DOHH2 (cell line): ENCODE data around the gene EVL.

ENCODE experiments used
- H3F3A ChIP-seq: fragments of 200-600 bp; sonication (generic), shearing (Covaris generic); 2 replicates; pipeline ENCODE4 v1.6.0; 2016; ENCODE audit warnings: antibody characterized with exemption, mild to moderate bottlenecking; ENCODE audit not compliant: control insufficient read depth, insufficient read depth
- H3K27ac ChIP-seq: fragments of 200-600 bp; sonication (generic); 2 replicates; pipeline ENCODE4 v1.5.1; 2014; ENCODE audit warnings: low read depth, mild to moderate bottlenecking, low read length, moderate library complexity
- H3K27me3 ChIP-seq: fragments of 200-600 bp; sonication (generic); 2 replicates; pipeline ENCODE4 v1.6.1; 2014; ENCODE audit warnings: mild to moderate bottlenecking, low read length, mixed read lengths; ENCODE audit not compliant: control insufficient read depth
- H3K36me3 ChIP-seq: fragments of 200-600 bp; sonication (generic); 2 replicates; pipeline ENCODE4 v1.6.1; 2014; ENCODE audit warnings: mild to moderate bottlenecking, low read length, moderate library complexity, mixed read lengths; ENCODE audit not compliant: control insufficient read depth
- H3K4me1 ChIP-seq: fragments of 200-600 bp; sonication (generic); 2 replicates; pipeline ENCODE4 v1.6.1; 2014; ENCODE audit warnings: mild to moderate bottlenecking, low read length, mixed read lengths; ENCODE audit not compliant: control insufficient read depth
- H3K4me2 ChIP-seq: fragments of 200-600 bp; sonication (generic); 2 replicates; pipeline ENCODE4 v1.6.0; 2014; ENCODE audit warnings: mild to moderate bottlenecking, low read length, moderate library complexity
- H3K4me3 ChIP-seq: fragments of 200-600 bp; sonication (generic); 2 replicates; pipeline ENCODE4 v1.5.1; 2014; ENCODE audit warnings: mild to moderate bottlenecking, low read length, mixed read lengths
- H3K79me2 ChIP-seq: fragments of 200-600 bp; sonication (generic); 2 replicates; pipeline ENCODE4 v1.6.1; 2014; ENCODE audit warnings: mild to moderate bottlenecking, low read length, mixed read lengths; ENCODE audit not compliant: control insufficient read depth
- H3K9me2 ChIP-seq: fragments of 200-600 bp; sonication (generic); replicated peaks from 2 replicates; pipeline ENCODE4 v1.6.1; 2014; ENCODE audit warnings: mild to moderate bottlenecking, low read length, mixed read lengths; ENCODE audit not compliant: control insufficient read depth
- H3K9me3 ChIP-seq: fragments of 200-600 bp; sonication (generic); 2 replicates; pipeline ENCODE4 v1.6.1; 2014; ENCODE audit warnings: antibody characterized with exemption, low read length, mixed read lengths; ENCODE audit not compliant: control insufficient read depth, insufficient read depth
- H4K20me1 ChIP-seq: fragments of 200-600 bp; sonication (generic); 2 replicates; pipeline ENCODE4 v1.6.0; 2014; ENCODE audit warnings: low read depth, mild to moderate bottlenecking, antibody characterized with exemption, low read length, moderate library complexity; ENCODE audit not compliant: control insufficient read depth, insufficient read depth
- EZH2phosphoT487 ChIP-seq: fragments of 200-600 bp; sonication (generic); IDR thresholded peaks from 2 replicates; pipeline ENCODE4 v1.6.1; 2017; ENCODE audit warnings: borderline replicate concordance, mild to moderate bottlenecking, antibody characterized with exemption, low read length, moderate library complexity, mixed read lengths
- TF ChIP-seq, protein P1 (sequence below): fragments of 200-600 bp; sonication (generic); IDR thresholded peaks from one replicate; pipeline ENCODE4 v1.5.1; 2014; ENCODE audit warnings: antibody characterized with exemption, mild to moderate bottlenecking, low read depth, low read length; ENCODE audit not compliant: poor library complexity, severe bottlenecking

The EVL gene

DNA sequence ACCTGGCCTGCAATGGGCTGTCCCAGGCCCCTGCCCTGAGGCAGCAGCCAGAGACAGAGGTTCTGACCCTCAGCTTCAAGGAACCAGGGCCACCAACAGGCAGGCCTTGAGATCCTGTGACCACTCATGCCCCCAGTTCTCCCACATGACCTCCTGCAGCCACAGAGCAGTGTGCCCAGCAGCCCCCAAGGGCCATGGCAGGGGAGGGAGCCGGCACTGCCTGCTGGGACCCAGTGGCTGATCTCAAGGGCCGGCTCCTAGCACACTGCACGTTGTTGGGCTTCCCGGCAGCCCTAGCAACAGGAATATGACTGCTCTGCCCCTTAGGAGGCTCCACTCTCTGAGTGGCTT, 79.4 kb downstream of the EVL start:
- Histone ChIP-seq H3K4me2 (no peak overlapping the region), H3K27me3 (no peaks in the 10 kb centered on the region), H3F3A (no peaks in the 10 kb centered on the region), H3K79me2 (no peaks in the 10 kb centered on the region), H3K36me3 (no peaks in the 10 kb centered on the region), H3K4me3 (no peak overlapping the region), H3K9me3 (no peaks in the 10 kb centered on the region), H4K20me1 (no peaks in the 10 kb centered on the region), H3K9me2 (no peaks in the 10 kb centered on the region), H3K27ac (no peak overlapping the region), H3K4me1 (peaks cover 21% of the 10 kb centered on the region)
- TF ChIP-seq, protein P1, sequence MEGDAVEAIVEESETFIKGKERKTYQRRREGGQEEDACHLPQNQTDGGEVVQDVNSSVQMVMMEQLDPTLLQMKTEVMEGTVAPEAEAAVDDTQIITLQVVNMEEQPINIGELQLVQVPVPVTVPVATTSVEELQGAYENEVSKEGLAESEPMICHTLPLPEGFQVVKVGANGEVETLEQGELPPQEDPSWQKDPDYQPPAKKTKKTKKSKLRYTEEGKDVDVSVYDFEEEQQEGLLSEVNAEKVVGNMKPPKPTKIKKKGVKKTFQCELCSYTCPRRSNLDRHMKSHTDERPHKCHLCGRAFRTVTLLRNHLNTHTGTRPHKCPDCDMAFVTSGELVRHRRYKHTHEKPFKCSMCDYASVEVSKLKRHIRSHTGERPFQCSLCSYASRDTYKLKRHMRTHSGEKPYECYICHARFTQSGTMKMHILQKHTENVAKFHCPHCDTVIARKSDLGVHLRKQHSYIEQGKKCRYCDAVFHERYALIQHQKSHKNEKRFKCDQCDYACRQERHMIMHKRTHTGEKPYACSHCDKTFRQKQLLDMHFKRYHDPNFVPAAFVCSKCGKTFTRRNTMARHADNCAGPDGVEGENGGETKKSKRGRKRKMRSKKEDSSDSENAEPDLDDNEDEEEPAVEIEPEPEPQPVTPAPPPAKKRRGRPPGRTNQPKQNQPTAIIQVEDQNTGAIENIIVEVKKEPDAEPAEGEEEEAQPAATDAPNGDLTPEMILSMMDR: no peak
- no peak for TF ChIP-seq EZH2phosphoT487

DNA sequence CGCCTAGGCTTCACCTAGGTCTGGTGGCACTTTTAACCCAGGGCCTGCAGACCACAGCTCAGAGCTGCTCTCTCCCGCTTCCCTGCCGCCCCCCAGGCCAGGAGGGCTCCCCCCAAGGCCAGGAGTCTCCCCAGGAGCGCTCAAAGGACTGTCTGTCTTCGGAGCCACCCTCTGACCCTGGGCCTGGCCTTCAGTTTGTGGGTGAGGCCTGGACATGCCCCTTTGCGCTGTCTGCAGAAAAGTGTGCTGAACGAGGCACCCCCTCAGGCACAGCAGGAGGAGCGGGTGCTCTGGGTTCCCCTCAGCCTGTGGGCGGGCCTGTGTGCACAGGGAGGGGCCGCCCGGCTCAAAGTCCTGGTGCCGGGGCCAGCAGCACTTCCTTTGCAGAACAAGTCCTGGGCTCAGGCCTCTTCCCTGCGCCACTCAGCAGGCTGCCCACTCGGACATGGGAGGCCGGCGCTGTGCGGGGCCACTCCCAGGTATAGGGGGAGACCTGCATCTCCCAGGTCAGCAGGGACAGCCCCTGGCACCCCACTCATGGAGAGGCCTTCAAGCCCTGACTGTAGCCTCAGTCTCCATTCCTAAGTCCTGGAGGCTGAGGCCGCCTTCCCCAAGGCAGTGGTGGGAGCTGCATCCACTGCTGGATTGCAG, 79.9 kb downstream of the EVL start:
- Histone ChIP-seq H3F3A (no peaks in the 10 kb centered on the region), H3K4me2 (no peak overlapping the region), H3K36me3 (no peaks in the 10 kb centered on the region), H3K9me3 (no peaks in the 10 kb centered on the region), H3K9me2 (no peaks in the 10 kb centered on the region), H3K27ac (no peak overlapping the region), H3K79me2 (no peaks in the 10 kb centered on the region), H3K4me3 (no peak overlapping the region), H3K27me3 (no peaks in the 10 kb centered on the region), H4K20me1 (no peaks in the 10 kb centered on the region), H3K4me1 (peaks cover 21% of the 10 kb centered on the region)
- TF ChIP-seq, protein P1: no peak
- TF ChIP-seq EZH2phosphoT487: no peak

- no peak overlapping the region for H3K4me2 ChIP-seq
- H3K27me3 ChIP-seq: no peaks in the 10 kb centered on the region
Measured at GRCh38 chr14:100145682-100146464, 80.7 kb downstream of the EVL start.

More at GRCh38 chr14:100145682-100146464, 80.7 kb downstream of the EVL start:
- Histone ChIP-seq H3K4me3 (no peak overlapping the region), H3K4me1 (peaks cover 21% of the 10 kb centered on the region), H3K27ac (no peak overlapping the region), H4K20me1 (no peaks in the 10 kb centered on the region), H3K9me3 (no peaks in the 10 kb centered on the region), H3K79me2 (no peaks in the 10 kb centered on the region), H3K36me3 (no peaks in the 10 kb centered on the region), H3F3A (no peaks in the 10 kb centered on the region), H3K9me2 (no peaks in the 10 kb centered on the region)
- TF ChIP-seq, protein P1: no peak
- no peak for TF ChIP-seq EZH2phosphoT487
